Erythroblast (primary cell): Measurements from ENCODE around the gene OPA3.
A peak's percentile ranks its signal among the peaks of the same experiment; 100 is the strongest.
"Not testable (repeated sequence)": the region's sequence is repeated elsewhere in the genome, so short reads cannot be mapped to it uniquely, and the experiment has no call there.

Experiments used
- DNase-seq, 2 experiments: peaks; one replicate each; lab custom pipeline; 2025; lab: John Stamatoyannopoulos, UW
- GATA1 ChIP-seq: IDR thresholded peaks from 2 replicates; pipeline ENCODE4 v1.6.1; 2011; ENCODE audit warnings: low read depth, mild to moderate bottlenecking, control low read depth, low read length, moderate library complexity
- POLR2A ChIP-seq: IDR thresholded peaks from 2 replicates; pipeline ENCODE4 v1.6.1; 2011; ENCODE audit warnings: mild to moderate bottlenecking, low read length

Gene OPA3

DNA sequence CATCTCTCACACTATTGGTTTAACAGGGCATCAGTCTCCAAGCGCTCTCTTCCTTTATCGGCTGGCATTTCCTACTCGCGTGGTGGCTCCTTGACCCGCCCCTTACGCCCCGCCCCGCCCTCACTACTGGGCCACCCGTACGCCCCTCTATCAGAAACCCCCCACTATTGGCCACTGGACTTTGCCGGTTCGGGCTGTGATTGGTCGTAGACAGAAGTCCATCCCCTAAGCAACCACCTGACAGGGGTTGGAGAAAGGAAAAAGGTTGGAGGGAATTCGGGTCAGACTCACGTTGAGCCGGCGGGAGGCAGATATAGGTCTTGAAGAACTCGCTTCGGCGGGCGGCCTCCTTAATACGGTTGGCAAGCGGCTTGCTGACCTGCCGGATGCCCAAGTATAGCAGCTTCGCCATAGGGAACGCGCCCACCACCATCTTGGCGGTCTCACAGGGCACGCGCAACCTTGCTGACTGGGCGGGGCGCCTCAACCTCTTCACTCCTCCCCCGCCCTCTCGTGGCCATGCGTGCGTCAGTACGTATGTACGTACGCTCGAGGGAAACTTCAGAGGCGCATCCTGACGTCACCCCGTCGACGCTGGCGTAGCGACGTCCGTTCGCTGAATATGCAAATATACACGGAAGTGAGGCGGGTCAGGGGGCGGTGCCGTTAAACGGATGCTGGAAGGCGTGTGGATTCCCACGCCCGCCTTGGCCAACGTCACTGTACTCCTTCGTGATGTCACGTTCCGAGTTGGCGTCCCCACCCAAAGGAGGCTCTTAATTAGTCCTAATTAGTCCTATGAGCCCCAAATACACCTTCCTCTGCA lies at the start of gene OPA3:
Gene OPA3, minus strand, starts transcription at position 471 of the 826 bp plus-strand sequence. Its CDS starts 38 bp downstream, at position 433.
- TF ChIP-seq GATA1 (no peak), POLR2A (peak; percentile 86)
- DNase-seq: peak; percentile 100

DNA sequence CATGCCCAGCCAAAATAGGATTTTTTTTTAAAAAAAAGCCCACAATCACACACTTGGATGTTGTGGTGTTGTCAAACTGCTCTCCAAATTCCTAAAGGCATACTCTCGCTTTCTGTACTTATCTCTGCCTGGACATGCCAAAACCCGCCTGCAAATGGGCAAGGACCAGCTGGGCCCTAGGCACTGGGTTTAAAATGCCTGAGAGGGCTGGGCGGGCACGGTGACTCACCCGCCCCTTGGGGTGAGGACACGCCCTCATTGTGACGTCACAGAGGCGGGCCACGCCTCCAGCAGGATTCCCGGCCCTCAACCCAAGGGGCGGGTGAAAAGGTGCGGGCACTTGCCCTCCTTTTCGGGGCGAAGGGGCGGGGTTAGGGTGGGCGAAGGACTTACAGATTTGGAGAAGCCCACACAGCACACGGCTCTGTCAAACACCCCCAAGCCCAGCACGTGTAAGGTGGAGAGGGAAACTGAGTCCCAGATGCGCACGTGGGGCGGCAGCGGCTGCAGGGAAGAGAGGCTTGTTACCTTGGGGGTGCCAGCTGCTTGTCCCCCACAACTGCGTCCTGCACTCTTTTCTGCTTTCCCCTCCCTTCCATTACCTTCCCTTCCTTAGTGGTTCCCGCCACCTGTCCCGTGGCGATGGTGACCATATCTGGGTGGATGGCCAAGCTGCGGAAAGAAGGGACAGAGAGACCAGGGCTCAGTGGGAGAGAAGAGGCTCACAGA lies 48.0 kb upstream of the OPA3 start:
- peak; percentile 55 to 81 for DNase-seq
- TF ChIP-seq POLR2A (no peak), GATA1 (no peak)

DNA sequence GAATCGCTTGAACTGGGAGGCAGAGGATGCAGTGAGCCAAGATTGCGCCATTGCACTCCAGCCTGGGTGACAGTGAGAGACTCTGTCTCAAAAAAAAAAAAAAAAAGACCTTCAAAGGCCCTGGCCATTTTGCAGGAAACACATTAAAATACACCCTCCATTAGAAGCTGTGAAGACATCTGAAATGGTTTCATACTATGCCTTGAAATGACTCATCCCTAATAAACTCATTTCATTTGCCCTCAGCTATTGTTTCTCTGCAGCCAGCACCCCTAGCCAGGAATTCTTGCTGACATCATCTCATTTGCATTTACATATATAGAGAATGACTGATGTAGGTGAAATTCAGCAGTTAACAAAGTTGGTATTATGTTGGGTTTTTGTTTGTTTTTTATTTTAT lies 45.9 kb upstream of the OPA3 start:
- TF ChIP-seq POLR2A (no peak), GATA1 (no peak)
- DNase-seq: no peak

DNA sequence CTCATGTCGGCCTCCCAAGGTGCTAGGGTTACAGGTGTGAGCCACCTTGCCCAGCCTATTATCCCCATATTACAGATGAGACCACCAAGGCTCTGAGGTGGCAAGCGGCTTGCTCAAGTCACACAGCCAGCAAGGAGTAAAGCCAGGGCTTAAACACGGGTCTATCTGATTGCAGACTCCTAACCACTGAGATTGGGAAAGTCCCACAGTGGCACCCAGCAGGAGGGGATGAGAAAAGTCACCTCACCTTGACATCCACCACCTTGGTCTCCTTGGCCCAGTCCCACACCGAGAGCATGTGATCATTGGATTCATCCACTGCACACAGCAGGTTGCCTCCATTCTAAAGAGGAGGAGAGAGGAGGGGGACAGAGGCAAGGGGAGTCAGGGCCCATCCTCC lies 45.1 kb upstream of the OPA3 start:
- TF ChIP-seq POLR2A: no peak
- no peak for TF ChIP-seq GATA1
- no peak for DNase-seq

DNA sequence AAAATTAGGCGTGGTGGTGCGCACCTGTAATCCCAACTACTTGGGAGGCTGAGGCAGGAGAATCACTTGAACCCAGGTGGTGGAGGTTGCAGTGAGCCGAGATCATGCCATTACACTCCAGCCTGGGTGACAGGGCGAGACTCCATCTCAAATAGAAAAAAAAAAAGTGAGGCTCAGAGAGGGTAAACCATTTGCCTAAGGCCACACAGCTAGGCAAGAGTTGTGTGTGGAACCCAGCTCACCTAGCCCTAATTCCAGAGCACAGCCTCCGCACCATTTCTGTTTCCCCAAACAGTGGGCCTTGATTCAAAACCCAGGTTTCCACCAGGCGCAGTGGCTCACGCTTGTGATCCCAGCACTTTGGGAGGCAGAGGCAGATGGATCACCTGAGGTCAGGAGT lies 43.6 kb upstream of the OPA3 start:
- DNase-seq: not testable (repeated sequence)

DNA sequence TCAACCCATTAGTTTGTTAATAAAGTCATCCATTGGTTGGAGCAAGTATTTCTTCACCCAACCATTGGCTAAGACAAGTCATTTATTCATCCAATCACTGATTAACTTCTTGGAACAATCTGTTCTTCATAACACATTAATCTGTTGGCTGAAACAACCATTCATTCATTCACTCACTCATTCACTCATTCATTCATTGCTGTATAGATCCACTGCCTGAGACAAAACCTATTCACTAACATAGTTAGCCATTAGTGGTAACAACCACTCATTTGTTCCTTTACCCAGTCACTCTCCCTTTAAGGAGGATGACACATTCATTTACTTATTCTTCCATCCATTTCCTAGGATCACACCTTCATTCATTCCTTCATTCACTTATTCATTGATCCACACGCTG lies 39.4 kb upstream of the OPA3 start:
- TF ChIP-seq POLR2A (no peak), GATA1 (no peak)
- no peak for DNase-seq

DNA sequence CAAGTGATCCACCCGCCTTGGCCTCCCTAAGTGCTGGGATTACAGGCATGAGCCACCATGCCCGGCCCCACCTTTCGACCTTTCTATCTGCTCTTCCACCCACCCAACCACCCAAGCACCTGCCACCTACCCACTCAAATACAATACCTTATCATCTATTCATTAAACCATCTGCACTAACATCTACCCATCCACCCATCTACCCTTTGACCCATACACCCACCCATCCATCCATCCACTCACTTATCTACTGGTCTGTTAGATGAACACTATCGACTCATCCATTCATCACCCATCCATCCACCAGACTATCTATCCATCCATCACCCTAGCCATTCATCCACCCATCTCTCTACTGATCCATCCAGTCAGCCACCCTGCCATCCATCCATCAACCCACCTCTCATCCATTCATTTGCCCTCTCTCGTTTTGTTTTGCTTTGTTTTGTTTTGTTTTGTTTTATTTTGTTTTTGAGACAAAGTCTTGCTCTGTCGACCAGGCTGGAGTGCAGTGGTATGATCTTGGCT lies 37.4 kb upstream of the OPA3 start:
- no peak for DNase-seq
- TF ChIP-seq GATA1: no peak
- no peak for TF ChIP-seq POLR2A

DNA sequence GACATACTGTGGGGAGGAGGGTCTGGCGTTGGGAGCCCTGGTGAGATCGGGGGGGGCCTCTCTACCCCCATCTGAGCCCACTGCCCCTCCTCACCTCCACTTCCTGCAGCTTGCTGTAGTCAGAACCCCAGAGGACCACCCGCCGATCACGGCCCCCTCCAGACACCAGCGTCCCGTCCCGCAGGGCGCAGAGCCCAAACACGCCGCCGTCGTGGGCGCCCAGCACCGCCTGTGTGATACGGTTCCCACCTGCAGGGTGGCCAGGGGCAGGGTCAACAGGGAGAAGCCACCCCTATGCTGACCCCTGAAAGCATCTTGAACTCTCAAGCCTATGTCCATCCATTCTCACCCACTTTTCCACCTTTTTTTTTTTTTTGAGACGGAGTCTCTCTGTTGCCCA lies 36.8 kb upstream of the OPA3 start:
- no peak for TF ChIP-seq POLR2A
- no peak for TF ChIP-seq GATA1
- no peak for DNase-seq

DNA sequence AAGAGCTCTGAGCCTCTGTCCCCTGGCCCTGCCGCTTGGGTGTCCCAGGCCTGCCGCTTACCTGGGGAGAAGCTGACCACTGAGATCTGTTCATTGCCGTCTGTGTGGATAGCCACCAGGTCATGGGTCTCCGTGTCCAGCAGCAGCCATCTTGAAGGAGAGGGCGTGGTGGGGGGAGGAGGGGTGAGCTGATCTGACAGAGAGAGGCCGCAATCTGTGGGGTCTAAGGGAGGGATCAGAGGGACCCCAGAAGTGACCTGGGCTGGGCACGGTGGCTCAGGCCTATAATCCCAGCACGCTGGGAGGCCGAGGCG lies 32.1 kb upstream of the OPA3 start:
- DNase-seq: no peak

DNA sequence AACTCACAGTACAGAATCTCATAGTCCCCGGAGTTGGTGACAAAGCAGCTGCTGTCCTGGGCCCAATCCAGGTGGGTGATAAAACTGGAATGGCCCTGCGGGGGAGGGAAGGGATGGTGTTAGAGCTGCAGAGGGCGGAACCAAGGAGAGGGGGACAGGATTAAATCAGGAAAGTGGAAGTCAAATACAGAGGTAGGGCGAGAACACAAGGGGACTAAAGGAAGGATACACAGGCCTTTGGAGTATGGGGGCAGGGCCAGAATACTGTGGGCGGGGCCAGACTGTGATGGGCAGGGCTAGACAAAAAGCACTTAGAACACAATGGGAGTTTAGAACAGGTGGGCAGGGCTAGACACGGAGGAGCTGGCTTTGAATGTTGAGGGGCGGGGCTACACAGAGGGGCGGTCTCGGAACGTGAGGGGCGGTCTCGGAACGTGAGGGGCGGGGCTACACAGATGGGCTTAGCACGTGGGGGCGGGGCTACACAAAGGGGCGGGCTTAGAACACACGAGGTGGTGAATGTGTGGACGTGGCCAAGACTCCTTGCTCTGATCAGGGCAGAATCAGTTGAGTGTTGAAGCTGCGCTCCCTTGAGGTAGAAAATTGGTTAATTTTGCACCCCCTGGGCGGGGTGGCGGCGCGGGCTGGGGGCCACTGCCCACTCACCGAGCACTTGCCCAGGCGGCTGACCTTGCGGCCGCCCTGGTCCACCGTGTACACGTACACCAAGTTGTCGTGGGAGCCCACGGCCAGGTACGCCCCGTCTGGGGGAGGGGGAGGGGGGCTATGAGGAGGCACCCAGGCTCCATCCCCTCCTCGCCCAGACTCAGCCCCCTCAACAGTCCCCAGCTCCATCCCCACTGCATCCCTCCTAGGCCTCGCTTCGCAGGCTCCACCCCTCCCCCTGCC lies 31.4 kb upstream of the OPA3 start:
- DNase-seq: peak; percentile 92 to 94
- TF ChIP-seq POLR2A: no peak
- TF ChIP-seq GATA1: no peak

More for the DNA sequence above, 32.1 kb upstream of the OPA3 start:
- no peak for TF ChIP-seq GATA1
- TF ChIP-seq POLR2A: no peak

DNA sequence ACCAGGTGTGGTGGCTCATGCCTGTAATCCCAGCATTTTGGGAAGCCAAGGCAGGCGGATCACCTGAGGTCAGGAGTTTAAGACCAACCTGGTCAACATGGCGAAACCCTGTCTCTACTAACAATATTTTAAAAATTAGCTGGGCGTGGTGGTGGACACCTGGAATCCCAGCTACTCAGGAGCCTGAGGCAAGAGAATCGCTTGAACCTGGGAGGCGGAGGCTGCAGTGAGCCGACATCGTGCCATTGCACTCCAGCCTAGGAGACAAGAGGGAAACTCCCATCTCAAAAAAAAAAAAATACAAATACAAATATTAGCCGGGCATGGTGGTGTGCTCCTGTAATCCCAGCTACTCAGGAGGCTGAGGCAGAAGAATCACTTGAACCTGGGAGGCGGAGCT lies 30.5 kb upstream of the OPA3 start:
- DNase-seq: not testable (repeated sequence)

DNA sequence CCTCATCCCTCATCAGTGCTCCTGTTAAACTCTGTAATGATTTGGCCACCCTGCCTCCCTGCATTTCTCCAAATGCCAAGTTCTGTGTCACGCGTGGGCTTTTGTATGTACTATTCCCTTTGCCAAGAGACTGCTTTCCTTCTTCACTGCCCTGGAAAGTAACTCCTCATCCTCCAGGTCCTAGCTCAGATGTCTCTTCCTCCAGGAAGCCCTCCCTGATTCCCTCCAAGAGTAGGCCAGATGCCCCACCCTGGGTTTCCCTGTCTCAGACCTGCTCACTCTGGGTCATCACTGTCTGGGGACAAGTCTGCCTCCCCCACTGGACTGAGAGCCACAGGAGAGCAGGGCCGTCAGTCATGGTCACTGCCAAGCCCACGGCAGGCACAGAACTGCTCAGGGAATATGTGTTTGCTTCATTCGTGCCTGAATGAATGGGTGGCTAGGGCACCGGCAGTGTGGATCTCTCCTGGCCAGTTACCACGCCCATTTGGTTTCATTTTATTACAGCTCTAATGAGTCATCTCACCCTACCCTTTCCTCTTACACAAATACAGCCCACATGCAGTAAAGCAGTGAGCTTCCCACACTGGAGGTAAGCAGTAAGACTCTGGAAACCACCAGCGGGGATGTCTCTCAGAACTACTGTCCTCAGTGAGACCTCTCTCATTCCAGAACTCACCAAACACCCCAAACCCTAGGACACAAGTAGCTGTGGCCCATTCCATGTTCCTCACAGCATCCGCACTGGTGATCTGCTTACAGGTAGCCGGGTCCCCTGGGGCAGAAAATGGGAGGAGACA lies 29.5 kb upstream of the OPA3 start:
- no peak for TF ChIP-seq POLR2A
- no peak for TF ChIP-seq GATA1
- peak; percentile 33 to 82 for DNase-seq

DNA sequence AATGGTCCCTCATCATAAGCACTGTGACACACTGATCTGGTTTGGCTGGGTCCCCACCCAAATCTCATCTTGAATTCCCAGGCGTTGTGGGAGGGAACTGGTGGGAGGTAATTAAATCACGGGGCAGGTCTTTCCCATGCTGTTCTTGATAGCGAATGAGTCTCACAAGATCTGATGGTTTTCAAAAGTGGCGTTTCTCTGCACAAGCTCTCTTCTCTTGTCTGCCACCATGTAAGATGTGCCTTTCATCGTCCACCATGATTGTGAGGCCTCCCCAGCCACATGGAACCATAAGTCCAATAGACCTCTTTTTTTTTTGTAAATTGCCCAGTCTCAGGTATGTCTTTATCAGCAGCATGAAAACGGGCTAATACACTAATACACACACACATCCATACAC lies 24.3 kb upstream of the OPA3 start:
- TF ChIP-seq GATA1 (no peak), POLR2A (no peak)
- DNase-seq: no peak
